ENCODE results near the gene MSI2.

The MSI2 gene

DNA sequence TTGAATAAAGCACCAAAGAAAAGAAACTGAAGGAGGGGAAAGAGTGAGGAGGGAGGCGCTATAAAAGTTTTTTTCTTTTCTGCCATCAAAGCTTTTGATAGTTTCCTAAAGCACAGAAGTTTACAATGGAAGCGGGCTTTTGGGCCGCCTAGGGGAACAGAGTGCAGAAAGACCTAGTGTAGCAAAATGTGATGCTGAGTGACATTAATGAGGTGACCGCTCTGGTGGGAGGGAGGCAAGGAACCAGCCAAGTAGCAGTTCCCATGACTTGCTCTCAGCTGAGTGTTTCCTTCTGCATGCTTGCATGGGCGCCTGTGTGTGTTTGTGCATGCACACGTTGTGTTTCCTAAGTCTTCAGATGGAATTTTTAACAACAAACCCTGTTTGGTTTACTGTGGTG is 15.5 kb downstream of the MSI2 start:
- DNase-seq: no peak

DNA sequence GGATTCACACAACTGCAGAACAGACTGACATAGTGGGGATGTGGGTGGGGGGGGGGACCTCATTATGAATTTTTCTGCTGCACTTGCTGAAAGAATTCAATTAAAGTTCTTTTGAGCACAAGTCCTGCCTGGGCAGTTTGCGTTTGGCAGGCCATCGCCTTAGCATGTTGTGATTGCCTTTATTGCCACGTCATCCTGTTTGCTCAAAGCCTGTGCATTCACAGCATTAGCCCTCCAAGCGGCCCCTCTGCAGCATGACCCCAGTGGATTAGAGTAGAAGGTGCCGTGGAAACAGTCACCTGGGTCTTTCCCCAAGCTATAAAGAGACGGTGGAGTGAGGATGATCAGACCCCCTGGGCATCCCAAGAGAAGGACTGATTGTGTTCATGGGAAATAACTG is 17.2 kb downstream of the MSI2 start:
- DNase-seq: no peak

DNA sequence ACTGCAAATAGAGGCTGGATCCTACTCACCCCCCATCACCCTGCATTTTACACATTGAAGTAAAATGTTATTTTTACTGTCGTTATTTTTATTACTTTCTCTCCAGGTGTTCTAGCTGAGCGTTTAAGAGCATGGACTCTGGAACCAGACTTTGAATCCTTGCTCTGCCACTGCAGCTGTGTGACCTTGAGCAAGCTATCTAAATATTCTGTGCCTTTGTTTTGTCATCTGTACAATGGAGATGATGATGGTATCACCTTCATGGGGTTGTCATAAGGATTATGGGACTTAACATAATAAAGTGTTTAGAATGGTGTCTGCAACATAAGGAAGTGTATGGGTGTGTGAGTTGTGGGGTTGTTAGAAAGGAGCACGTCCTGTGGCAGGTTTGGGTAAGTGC is 17.8 kb downstream of the MSI2 start:
- DNase-seq: no peak

DNA sequence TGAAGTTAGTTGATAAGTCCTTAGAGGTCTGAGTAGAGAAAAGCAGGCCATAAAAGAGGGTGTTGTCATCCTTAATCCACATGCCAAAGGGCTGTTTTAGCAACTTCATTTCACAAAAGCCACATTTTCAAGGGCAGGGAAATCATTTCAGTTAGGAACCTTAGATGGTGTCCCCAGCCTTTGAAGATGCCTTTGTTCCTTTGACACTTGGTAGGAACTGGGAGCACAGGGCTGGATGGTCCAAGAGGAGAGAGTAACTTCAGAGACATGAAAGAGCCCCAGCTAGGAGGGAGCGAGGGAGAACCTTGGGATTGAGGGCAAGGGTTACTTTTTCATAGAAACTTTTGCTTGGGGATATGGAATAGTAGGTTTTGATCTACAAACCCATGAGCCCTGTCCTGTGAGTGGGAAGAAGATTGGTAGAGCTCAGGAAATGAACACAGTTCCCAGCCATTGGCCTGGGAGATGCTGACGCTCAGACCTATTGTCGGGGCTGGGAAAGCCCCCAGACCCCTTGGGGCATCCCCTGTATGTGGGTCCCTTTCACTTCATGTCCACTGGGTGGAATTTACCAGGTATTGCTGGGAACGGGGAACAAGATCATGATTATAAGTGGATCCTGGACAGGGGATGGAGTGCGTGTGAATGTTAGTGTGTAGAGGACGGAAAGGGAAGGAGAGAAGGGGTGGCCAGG is 18.9 kb downstream of the MSI2 start:
- no peak for DNase-seq

DNA sequence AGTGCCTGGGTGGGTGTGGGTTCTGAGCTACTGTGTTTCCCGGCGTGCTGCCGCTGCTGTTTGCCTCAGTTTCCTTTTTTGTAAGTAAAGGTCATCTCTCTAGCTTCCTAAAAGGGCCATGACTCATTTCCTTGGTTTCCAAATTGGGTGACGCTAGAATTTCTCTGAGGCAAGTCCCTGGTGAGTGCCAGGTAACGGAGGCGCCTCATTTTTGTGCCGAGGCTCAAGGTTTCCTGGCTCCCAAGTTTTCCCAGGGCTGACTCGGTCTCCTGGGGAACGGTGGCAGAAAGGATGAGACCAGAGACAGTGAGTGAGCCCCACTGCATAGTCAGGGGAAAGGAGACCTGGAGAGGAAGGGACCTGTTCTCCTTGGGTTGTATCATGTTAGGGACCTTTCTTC is 20.3 kb downstream of the MSI2 start:
- no peak for DNase-seq

DNA sequence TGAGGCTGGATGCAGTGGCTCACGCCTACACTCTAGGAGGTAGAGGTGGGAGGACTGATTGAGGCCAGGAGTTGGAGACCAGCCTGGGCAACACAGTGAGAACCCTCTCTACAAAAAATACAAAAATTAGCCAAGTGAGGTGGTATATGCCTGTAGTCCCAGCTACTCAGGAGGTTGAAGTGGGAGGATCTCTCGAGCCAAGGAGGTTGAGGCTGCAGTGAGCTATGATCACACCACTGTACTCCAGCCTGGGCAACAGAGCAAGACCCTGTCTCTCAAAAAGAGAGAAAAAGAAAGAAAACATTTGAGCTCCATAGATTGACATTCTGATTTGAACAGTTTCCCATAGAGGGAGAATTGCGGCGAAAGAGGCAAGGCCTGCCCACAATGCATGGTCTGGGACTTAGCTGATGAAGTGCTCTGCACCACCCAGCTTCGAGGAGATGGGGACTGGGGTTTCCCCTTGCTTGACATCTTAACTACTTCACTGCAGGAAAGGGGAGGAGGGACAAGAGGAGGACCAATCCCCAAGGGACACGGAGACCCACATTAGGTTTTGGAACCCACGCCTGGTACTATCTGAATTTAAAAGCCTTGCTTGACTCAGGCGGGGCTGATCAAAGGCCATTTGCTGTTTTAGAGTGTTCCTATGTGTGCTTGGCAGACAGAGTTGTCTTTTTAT is 21.7 kb downstream of the MSI2 start:
- no peak for DNase-seq

DNA sequence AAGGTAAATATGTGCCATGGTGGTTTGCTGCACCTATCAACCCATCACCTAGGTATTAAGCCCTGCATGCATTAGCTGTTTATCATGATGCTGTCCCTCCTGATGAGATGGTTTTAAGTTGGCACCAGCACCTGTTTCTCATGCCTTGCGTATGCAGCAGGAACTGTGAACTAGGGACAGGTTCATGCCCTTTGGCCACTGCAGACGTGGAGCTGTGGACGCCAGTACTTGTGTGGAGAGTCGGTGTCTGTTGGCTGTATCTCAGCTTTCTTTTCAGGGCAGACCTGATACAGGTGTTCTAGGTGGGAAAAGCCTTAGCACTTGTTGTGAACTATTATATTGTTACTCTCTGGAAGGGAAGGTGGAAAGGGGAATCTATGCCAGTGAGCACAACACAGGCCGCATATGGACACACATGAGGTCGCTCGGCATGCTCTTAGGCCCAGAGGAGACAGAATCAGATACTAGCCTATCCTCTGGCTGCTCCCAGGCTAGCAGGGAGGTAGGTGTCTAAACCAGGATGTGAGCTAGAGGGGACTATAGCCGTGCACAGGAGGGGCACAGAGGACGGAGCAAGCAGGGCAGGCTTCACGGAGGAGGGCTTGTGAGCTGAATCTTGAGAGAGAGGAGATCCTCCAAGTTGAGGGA is 22.5 kb downstream of the MSI2 start:
- DNase-seq: no peak

DNA sequence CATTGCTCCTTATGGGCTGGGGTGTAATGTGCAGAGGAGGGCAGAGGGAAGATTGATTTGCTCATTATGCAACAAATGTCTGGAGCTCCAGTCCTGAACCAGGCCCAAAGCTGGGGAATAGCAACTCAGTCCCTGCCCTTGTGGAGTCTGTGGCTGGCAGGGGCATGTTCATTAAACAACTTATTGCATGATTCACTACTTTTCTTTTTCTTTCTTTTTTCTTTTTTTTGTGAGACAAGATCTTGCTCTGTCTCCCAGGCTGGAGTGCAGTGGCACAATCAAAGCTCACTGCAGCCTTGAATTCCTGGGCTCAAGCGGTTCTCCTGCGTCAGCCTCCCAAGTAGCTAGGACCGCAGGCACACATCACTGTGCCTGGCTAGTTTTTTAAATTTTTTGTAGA is 23.1 kb downstream of the MSI2 start:
- no peak for DNase-seq

DNA sequence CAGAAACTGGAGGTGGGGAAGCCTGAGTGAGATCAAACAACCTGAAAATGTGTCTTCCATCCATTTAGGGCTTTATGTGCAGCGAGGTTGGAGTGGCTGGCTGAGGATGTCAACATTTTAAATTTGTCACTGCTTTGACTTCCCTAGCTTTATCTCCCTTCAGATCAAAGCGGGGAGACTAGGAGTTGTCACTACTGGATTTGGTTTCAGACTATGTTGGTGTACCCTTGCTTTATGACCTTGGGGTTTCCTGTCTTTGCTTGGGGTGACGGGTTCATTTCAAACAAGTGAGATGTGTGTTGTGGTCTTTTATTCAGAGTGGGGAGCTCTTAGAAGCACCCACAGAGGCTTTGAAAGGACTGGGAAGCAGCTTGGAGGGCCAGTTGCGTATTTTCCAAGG is 25.6 kb downstream of the MSI2 start:
- DNase-seq: no peak

DNA sequence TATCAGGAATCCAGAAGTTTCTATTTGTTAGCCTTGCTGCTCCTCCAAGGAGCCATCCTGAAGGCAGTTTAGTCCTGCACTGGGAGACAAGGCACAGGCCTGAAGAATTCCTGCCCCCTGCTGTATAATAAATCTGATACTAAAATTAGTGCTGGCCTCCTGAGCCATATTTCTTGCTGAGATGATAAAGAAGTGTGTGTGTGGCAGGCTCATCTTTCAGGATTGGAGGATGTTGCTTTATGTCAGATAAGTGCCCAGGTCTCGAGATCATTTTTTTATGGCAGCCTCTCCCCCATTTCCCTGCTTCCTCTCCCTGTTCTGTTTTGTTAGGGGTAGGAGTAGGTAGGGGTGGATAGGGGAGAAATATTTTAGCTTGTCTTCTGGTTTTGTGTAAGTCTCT is 26.0 kb downstream of the MSI2 start:
- DNase-seq: no peak

DNA sequence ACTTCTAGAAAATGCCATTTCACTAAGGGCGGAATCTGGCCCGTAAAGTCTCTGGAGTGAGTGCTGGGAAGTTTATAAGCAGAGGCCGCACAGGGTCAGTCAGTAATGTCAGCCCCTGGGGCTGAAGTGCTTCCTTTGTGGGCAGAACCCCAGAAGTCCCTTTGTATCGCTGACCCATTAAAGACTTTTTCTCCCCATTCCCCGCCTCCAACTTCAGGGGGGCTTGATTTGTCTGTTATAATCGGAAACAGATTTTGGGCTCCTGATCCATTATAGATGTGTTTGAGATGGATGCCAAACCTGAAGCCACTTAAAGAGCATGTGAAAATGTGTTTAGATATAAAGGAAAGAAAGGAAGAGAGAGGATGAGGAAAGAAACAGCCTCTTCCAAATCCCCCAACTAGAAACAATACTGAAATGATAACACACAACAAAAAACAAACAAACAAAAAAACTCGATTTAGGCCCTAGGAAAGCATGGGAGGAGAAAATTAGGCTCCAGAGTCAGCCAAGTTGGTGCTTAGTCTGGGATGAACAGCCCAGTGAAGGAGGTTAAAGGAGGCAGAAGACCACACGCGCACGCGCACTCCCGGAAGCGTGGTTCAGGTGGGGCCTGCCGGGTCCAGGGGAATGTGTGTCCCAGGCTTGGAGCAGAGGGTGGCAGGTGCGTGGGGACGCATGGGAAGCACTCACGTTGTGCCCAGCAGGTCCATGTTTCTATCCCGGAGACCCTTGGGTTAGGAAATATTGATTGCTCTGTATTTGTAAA is 27.1 kb downstream of the MSI2 start:
- DNase-seq: no peak

DNA sequence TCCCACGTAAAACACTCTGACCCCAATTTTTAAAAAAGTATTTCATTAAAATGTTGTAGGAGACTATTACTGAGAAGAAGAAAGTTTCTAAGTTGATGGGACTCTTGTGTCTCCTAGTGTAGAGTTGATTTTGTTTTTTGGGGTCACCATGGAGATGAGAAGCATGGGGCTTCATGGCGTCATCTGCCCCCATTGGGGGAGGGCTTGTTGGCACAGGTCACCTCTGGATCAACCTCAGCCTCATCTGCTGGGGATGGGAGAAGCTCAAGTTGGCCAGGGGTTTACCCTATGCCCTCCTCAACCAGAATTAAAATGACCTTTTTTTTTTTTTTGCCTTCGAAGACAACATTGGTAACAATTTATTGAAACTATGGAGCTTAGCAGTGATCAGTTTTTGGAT is 28.3 kb downstream of the MSI2 start:
- no peak for DNase-seq

DNA sequence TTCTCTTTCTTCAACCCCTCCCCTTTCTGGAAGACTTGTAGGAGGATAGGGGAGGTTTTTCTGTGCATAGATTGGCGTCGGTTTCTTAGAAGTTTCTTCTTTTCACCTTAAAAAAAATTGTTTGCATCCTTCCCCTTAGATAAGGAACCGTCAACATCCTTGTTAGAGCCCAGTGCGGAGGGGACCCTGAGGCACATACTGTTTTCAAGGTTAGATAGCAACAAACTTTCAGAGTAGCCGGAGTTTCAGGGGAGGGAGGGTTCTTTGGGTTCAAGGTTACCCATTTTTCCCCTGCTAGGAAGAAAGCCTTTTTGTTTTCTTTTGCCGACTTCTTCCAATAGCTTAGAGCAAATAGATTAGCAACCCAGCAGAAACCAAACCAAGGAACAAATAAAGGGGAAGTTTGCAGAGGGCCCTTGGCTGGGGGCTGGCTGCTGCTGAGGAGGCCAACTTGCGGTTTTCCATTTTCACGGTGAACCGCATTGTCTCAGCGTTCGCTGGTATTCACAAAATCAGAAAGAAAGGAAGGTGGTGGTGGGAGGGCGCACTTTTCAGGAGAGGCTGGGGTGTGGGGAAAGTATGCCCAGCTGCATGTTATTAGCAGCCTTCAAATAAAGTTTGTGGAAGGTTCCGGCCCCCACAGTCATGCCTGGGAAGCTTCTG is 28.8 kb downstream of the MSI2 start:
- DNase-seq: no peak

DNA sequence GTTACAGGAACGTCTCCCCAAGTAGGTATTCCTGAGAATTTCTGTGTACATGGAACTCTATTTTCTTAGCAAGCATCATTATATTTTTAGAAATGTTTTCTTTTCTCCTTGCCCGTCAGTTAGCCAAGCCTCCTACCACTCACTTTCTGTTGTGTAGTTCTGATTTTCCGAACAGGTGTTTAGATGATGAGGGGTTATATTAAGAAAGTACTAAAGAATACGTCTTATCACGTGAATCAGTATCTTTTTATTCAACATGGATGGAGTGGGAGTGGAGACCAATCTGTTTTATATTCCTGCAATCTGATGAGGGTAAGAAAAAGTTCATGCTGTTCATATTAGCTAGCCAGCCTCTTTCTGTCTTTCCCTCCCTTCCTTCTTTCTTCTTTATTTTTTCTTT is 29.4 kb downstream of the MSI2 start:
- DNase-seq: no peak

DNA sequence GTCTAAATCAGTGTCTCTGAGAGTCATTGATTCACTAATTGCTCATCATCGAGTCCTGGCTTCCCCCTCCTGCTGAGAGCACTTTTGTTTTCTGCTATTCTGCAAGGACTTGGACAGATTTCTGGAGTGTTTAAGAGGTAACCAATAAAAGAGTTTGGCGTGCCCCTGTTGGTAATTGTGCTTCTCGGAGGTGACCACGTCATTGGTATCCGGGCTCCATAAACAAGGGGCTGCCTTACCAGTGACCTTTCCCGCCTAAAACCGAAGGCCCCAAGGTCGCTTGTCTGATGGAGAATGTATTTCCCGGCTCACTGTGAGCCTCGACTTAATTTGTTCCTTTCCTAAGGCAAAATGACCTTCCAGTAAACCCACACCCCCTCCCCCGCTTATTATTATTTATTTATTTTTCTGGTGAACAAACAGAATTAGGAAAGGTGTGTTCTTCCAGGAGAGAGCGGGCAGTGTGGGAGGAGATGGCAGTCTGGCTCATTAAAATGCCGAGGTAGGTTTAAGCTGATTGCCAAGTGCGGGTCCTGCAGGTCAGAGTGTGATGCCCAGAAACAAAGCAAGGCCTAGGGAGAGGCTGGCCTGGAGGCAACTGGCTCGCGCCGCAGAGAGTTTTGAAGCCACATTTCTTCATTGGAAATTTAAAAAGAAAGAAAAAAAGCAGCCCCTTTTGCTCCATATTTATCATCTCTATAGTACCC is 30.2 kb downstream of the MSI2 start:
- no peak for DNase-seq

DNA sequence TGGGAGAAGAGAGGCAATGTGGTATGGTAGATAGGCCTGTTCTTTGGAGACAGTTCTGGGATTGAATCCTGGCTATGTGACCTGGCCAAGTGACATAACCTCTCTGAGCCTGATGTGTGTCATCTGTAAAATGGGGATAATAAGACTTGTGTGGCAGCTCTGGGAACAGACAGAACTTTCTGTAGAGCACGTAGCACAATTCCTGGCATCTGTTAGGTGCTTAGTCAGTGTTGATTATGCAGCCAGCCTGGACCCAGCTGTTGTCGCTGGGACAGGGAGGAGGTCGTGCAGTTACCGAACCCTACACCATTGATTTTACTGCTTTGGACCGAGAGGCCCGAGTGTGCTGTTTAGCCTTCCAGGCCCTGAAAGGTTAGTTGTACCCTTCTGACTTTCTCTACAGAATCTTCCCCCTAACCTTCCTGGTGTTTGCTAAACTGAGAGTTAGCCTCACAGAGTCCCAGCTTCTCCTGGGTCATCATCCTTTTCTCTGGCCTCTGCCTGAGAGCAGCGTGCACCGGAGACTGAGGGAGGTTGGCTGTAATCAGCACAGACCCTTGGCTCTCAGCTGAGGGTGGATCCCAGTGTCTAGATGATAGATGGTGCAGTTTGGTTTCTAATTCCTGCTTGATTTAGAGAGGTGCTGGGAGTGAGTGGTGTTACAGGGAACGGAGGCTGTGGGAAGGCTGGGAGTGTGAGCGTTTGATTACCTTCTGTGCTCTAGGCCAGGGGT is 31.9 kb downstream of the MSI2 start:
- no peak for DNase-seq

DNA sequence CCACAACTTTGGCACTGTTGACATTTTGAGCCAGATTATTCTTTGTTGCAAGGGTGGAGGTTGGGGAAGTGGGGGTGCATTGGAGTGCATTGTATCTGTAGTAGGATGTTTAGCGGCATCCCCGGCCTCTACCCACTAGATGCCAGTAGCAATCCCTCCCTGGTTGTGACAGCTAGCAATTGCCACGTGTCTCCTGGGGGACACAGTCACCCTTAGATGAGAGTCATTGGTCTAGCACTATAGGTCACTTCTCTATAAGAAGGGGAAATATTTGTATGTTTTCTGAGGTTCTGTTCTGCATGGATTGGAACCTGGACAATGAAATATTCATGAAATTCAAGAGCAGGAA is 32.4 kb downstream of the MSI2 start:
- DNase-seq: no peak

DNA sequence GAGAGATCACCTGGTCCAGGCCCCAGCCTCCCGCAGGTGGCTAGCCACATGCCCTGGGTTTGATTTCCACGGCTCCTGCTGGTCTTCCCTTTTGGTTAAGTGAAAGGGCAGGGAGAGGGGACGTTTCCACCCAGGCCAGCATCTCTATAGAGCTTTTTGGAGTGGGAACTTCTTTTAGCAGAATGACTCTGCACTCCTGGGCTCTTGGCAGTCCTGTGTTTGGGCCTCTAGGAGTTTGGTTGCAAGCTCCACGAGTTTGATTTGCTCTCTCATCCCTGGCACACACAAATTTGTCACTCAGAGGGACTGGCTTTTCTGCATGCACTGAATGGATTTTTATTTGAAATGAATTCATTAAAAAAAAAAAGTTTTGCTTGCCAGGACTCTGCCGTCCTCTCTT is 32.8 kb downstream of the MSI2 start:
- no peak for DNase-seq

DNA sequence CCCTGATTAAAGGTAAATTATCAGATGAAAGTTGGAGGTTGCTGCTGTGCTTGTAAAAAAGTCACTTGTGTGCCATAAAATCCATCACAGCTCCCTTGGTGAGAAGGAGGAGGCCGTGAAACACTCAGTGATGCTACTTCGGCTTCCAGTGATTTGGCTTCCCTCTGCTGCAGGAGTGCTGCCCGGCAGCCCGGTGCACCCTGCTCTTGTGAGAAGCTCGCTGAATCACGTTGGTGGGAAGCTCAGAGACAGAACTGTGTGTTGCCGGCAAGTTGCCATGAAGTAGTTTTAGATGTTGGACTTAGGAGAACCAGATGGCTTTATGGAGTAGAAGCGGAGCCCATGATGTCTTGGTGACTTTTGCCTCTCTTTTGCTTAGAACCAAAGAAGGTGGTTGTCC is 33.3 kb downstream of the MSI2 start:
- no peak for DNase-seq

DNA sequence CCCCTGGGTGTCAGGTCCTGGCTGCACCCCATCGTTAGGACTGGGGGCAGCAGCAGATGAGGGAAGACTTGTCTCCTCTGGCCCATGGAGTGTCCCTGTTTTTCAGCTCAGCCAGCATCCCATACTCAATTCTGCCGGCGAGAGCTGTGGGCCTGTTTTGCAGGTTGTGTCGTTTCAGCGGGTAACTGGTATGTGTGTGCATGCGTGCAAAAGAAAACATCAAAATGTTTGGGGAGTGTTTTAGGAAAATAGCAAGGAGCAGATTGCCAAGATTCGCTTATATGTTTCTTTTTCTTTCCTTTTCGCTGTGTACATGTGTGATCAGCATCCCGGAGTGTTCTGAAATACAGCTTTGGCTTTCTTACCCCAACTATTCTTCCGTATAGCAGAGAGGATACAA is 34.7 kb downstream of the MSI2 start:
- DNase-seq: no peak

DNA sequence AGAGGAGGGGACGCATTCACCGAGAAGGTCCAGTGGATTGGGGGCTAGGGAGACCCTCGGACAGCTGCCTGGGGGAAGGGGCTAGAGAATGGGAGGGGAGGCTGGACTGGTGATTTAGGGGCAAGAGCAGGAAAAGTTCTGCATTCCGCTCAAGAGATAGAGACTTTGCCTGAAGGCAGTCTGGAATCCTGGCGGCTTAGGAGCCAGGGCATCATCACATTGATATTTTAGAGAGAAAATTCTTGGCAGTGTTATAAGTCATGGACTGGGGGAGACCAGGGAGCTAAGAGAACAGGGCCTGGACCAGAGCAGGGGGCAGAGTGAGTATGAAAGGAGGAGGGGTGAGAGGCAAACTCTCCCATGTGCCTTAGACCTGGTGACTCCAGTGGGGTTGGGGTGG is 35.8 kb downstream of the MSI2 start:
- no peak for DNase-seq

DNA sequence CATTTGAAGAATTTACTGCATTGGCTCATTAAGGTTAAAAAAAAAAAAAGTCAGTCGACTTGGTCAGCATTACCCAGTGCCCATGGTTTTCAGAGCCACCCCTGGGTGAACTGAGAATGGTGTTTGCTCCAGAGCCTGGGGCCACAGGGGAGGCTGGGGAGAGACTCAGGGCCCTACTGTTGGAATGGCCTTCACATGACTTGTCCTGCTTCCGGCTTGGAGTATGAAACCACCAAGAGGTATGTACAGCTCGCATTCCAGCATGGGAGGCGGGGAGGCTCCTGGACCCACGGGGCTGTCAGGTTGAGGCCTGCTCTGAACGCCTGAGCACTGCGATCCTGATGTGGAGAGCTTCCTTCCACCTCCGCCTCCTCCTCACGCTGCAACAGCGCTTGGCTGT is 36.8 kb downstream of the MSI2 start:
- DNase-seq: no peak

Data from NCI-H345 (cell line).